Psoas muscle (tissue), 8 donors: Measurements from ENCODE around the gene DNAJB13. TPM values are rescaled to one million over a fixed set of nuclear protein-coding genes. Genes with fewer than 3 reads are reported as not detected.
"Not testable (repeated sequence)": the region's sequence is repeated elsewhere in the genome, so short reads cannot be mapped to it uniquely, and the experiment has no call there.

Source experiments
- ATAC-seq, 4 donors: fragments of 200-7000 bp; cut with Tn5 transposase; one replicate each; pipeline ENCODE4 v1.9.1; 2020; ENCODE audit warnings: moderate library complexity in 3 of 4, mild to moderate bottlenecking in 2 of 4
- DNase-seq, 2 donors: peaks; one replicate each; pipeline ENCODE4 v3.0.0-alpha.2; 2020
- H3K27ac ChIP-seq: fragments of 200-600 bp; one replicate; pipeline ENCODE4 v1.8.0; 2022
- H3K27me3 ChIP-seq, 3 donors: fragments of 200-600 bp in 1 of 3; one replicate each; pipeline versions ENCODE4 v1.6.1 to v1.8.0; 2013 to 2022; ENCODE audit warnings: low read length in 2 of 3, mild to moderate bottlenecking in 2 of 3, moderate library complexity in 1 of 3; ENCODE audit not compliant: insufficient read depth in 3 of 3
- H3K36me3 ChIP-seq, 2 donors: fragments of 200-600 bp in 1 of 2; one replicate each; pipeline versions ENCODE4 v1.6.1 to v1.8.0; 2013 to 2022; ENCODE audit warnings: low read depth in 1 of 2, mild to moderate bottlenecking in 1 of 2, moderate library complexity in 1 of 2; ENCODE audit not compliant: insufficient read depth in 1 of 2
- H3K4me1 ChIP-seq: fragments of 200-600 bp; one replicate; pipeline ENCODE4 v1.8.0; 2022
- H3K4me3 ChIP-seq: fragments of 200-600 bp; one replicate; pipeline ENCODE4 v1.8.0; 2022; ENCODE audit warnings: mild to moderate bottlenecking
- H3K9me3 ChIP-seq: fragments of 200-600 bp; one replicate; pipeline ENCODE4 v1.8.0; 2022
- CTCF ChIP-seq: fragments of 200-600 bp; IDR thresholded peaks from one replicate; pipeline ENCODE4 v1.8.0; 2022; ENCODE audit warnings: antibody characterized with exemption
- WGBS, 3 donors: extraction: QIAGEN DNeasy Blood & Tissue Kit; methylation state at CpG; one replicate each; pipeline versions ENCODE4 v1.1.6 to v1.1.7; 2013; 5-methylcytosine and 5-hydroxymethylcytosine counted together
- intact Hi-C, 2 donors: fragments of 100-400 bp; cut with DNase I; formaldehyde crosslinking; loops; one replicate each; pipeline versions ENCODE4 v1.11.0 to v1.14.2; 2022
- polyA plus RNA-seq, 3 donors: library from polyadenylated mRNA; stranded (reverse); fragments of 200-250 nt; gene quantifications; one replicate each; pipeline ENCODE4 v1.2.3, GENCODE V29; 2013
- total RNA-seq, 4 donors: library from RNA; stranded (reverse); fragmentation: NEBNext Ultra II Directional in 2 of 4; extraction: Animal tissue kit (Norgen Biotek cat#: 25700) in 2 of 4; gene quantifications; one replicate each; pipeline versions ENCODE4 v1.2.1 to v1.2.4, GENCODE V29; 2021 to 2023
- donor health status: healthy with polysubstance abuse.
- donor health status: DM: no; HTN: no; CAD: no; lungs with moderate emphysema.
- donor health status: Bipolar disorder and iron deficiency.
- donor health status: healthy.
- donor health status: DM: yes; HTN: yes; CAD: no.
- donor health status: DM: no; HTN: no; CAD: no.
- donor health status: DM: no; HTN: no; CAD: no.
- donor health status: DM: yes; HTN: yes; CAD: no.

The DNAJB13 gene
- total and polyA plus RNA-seq, 7 donors: 0.03 TPM; not detected in 6

GRCh38 chr11:73931039-73931645, 19.7 kb upstream of the DNAJB13 start:
- H3K9me3 ChIP-seq: no peaks in the 10 kb centered on the region
- H3K27me3 ChIP-seq: no peaks in the 10 kb centered on the region
- DNase-seq: no peak
- peak in 2 of 4 donors; percentile 54 to 56 for ATAC-seq
- intact Hi-C loops: no loop called here
- H3K4me1 ChIP-seq: no peaks in the 10 kb centered on the region
- H3K27ac ChIP-seq: no peak overlapping the region
- TF ChIP-seq CTCF: peak; percentile 5
- no peak overlapping the region for H3K4me3 ChIP-seq
- H3K36me3 ChIP-seq: peaks cover 3 to 80% of the 10 kb centered on the region in 2 donors
- WGBS, 3 donors: 65 to 74% (median 66%) methylated on average over 7 of the region's 7 CpGs

- Histone ChIP-seq H3K9me3 (no peaks in the 10 kb centered on the region), H3K4me3 (no peak overlapping the region), H3K27me3 (no peaks in the 10 kb centered on the region), H3K27ac (no peak overlapping the region), H3K4me1 (no peaks in the 10 kb centered on the region), H3K36me3 (peaks cover 3 to 72% of the 10 kb centered on the region in 2 donors)
- 95 to 97% (median 96%) methylated on average over 6 of the region's 6 CpGs for WGBS, 3 donors
- DNase-seq (no peak), ATAC-seq (no peak)
- TF ChIP-seq CTCF: no peak
- intact Hi-C loops: no loop called here
These were observed 18.9 kb upstream of the DNAJB13 start for GRCh38 chr11:73931951-73932350.

GRCh38 chr11:73932781-73933180, 18.0 kb upstream of the DNAJB13 start:
- Histone ChIP-seq H3K9me3 (no peaks in the 10 kb centered on the region), H3K4me1 (no peaks in the 10 kb centered on the region), H3K27me3 (no peaks in the 10 kb centered on the region), H3K4me3 (no peak overlapping the region), H3K36me3 (peaks cover under 1 to 64% of the 10 kb centered on the region in 2 donors), H3K27ac (no peak overlapping the region)
- intact Hi-C loops: no loop called here
- no peak for TF ChIP-seq CTCF
- DNase-seq: no peak
- WGBS, 3 donors: 90 to 92% (median 92%) methylated on average over 7 of the region's 7 CpGs
- ATAC-seq: no peak

GRCh38 chr11:73936047-73936446, 14.8 kb upstream of the DNAJB13 start:
- H3K4me1 ChIP-seq, H3K27ac ChIP-seq, intact Hi-C loops, H3K4me3 ChIP-seq, H3K9me3 ChIP-seq, H3K27me3 ChIP-seq, DNase-seq, ATAC-seq: not testable (repeated sequence)
- peaks cover 0 to 31% of the 10 kb centered on the region in 2 donors for H3K36me3 ChIP-seq
- 95 to 99% (median 98%) methylated on average over 11 to 15 of the region's 25 CpGs for WGBS, 3 donors

- DNase-seq (no peak), ATAC-seq (no peak)
- WGBS, 3 donors: 60 to 67% (median 65%) methylated on average over 4 of the region's 4 CpGs
- TF ChIP-seq CTCF: no peak
- Histone ChIP-seq H3K4me1 (no peaks in the 10 kb centered on the region), H3K27me3 (no peaks in the 10 kb centered on the region), H3K27ac (no peak overlapping the region), H3K36me3 (peaks cover 0 to 3% of the 10 kb centered on the region in 2 donors), H3K9me3 (no peaks in the 10 kb centered on the region), H3K4me3 (no peak overlapping the region)
- intact Hi-C loops: no loop called here
These were observed 11.7 kb upstream of the DNAJB13 start for GRCh38 chr11:73939096-73939495.
